Sigmoid colon (tissue), 3 donors: ENCODE measurements around the gene HNRNPD.

Experiments used
- CTCF ChIP-seq, 4 experiments: fragments of 450-650 bp in 3 of 4; fragments of 200-600 bp in 1 of 4; IDR thresholded peaks; one replicate each; pipeline ENCODE4 v1.5.1; 2016 to 2019; ENCODE audit warnings: antibody characterized with exemption in 4 of 4, mild to moderate bottlenecking in 3 of 4, moderate library complexity in 2 of 4
- POLR2A ChIP-seq, 2 donors: fragments of 450-650 bp; IDR thresholded peaks; one replicate each; pipeline ENCODE4 v1.6.1; 2016; ENCODE audit warnings: antibody characterized with exemption in 2 of 2, mild to moderate bottlenecking in 2 of 2, moderate library complexity in 2 of 2

- no peak for TF ChIP-seq POLR2A (IDR thresholded peaks at IDR 0.05)
- no peak for TF ChIP-seq CTCF (IDR thresholded peaks at IDR 0.05)
These were observed 42.0 kb downstream of the HNRNPD start for GRCh38 chr4:82331814-82332213.
